Stomach (tissue), 9 donors: ENCODE measurements around the gene EMCN. TPM values are rescaled to one million over a fixed set of nuclear protein-coding genes. Genes with fewer than 3 reads are reported as not detected.
"Not testable (repeated sequence)": the region's sequence is repeated elsewhere in the genome, so short reads cannot be mapped to it uniquely, and the experiment has no call there.

Experiments used
- DNase-seq, 2 donors: peaks; one replicate each; pipeline versions ENCODE4 v3.0.0 to v3.0.0-alpha.2; 2013 to 2019
- H3K27ac ChIP-seq, 5 donors: fragments of 200-600 bp in 4 of 5; sonication (generic) in 4 of 5; one replicate each; pipeline ENCODE4 v1.5.1; 2013 to 2019; ENCODE audit warnings: mild to moderate bottlenecking in 1 of 5, moderate library complexity in 1 of 5
- H3K27me3 ChIP-seq, 3 donors: fragments of 200-600 bp; sonication (generic); one replicate each; pipeline ENCODE4 v1.5.1; 2017 to 2019; ENCODE audit warnings: mixed run types in 1 of 3
- H3K36me3 ChIP-seq, 4 donors: fragments of 200-600 bp; sonication (generic); 1 replicate in 3 of 4; 2 replicates in 1 of 4; pipeline ENCODE4 v1.5.1; 2016 to 2019
- H3K4me1 ChIP-seq, 4 donors: fragments of 200-600 bp; sonication (generic); one replicate each; pipeline ENCODE4 v1.5.1; 2016 to 2019
- H3K4me3 ChIP-seq, 4 donors: fragments of 200-600 bp; sonication (generic) in 3 of 4; one replicate each; pipeline ENCODE4 v1.5.1; 2016 to 2019; ENCODE audit warnings: mild to moderate bottlenecking in 1 of 4
- H3K9me3 ChIP-seq, 4 donors: fragments of 200-600 bp; sonication (generic); one replicate each; pipeline ENCODE4 v1.5.1; 2016 to 2019
- CTCF ChIP-seq, 7 experiments: fragments of 450-650 bp in 4 of 7; fragments of 200-600 bp in 3 of 7; sonication (generic) in 3 of 7; IDR thresholded peaks; one replicate each; pipeline ENCODE4 v1.5.1; 2016 to 2019; ENCODE audit warnings: antibody characterized with exemption in 7 of 7, control low read depth in 2 of 7, mild to moderate bottlenecking in 1 of 7
- EP300 ChIP-seq: sonication (generic); formaldehyde crosslinking; IDR thresholded peaks from one replicate; pipeline ENCODE4 v1.6.1; 2017; ENCODE audit warnings: antibody characterized with exemption
- POLR2A ChIP-seq, 4 donors: fragments of 450-650 bp; IDR thresholded peaks; one replicate each; pipeline ENCODE4 v1.6.1; 2016; ENCODE audit warnings: antibody characterized with exemption in 4 of 4, control low read depth in 2 of 4, mild to moderate bottlenecking in 1 of 4, moderate library complexity in 1 of 4
- POLR2AphosphoS5 ChIP-seq, 3 donors: sonication (generic); formaldehyde crosslinking; IDR thresholded peaks; one replicate each; pipeline ENCODE4 v1.6.1; 2016; ENCODE audit warnings: antibody characterized with exemption in 3 of 3
- WGBS, 5 donors: extraction: QIAGEN DNeasy Blood & Tissue Kit in 3 of 5; methylation state at CpG; one replicate each; pipeline versions ENCODE4 v1.1.5 to v1.1.7; 2013 to 2018; 5-methylcytosine and 5-hydroxymethylcytosine counted together
- intact Hi-C: fragments of 100-400 bp; cut with DNase I; formaldehyde crosslinking; loops from one replicate; pipeline ENCODE4 v1.15.1; 2023; ENCODE audit warnings: low total_unique reads
- polyA plus RNA-seq, 3 donors: library from polyadenylated mRNA; stranded (reverse); fragments of 200-250 nt; gene quantifications; one replicate each; pipeline ENCODE4 v1.2.3, GENCODE V29; 2013
- total RNA-seq, 5 donors: library from RNA; depleted of rRNA; stranded (reverse); fragments of >200 nt; gene quantifications; one replicate each; pipeline versions ENCODE4 v1.1.0 to v1.2.3, GENCODE V29; 2014 to 2016
- donor health status: healthy with polysubstance abuse.
- donor health status: Bipolar disorder and iron deficiency.
- donor health status: healthy.

EMCN gene
- total and polyA plus RNA-seq, 8 donors, result 0.29 to 16.2 (median 3.2) TPM; not detected in 2

- intact Hi-C loops, result no loop called here
- no peak overlapping the region for H3K4me3 ChIP-seq
Observed at GRCh38 chr4:100386270-100386669, 131.6 kb downstream of the EMCN start.

GRCh38 chr4:100380401-100380800 lies 137.4 kb downstream of the EMCN start:
- 92 to 100% (median 95%) methylated on average over 1 of the region's 1 CpG for WGBS, 5 donors
- H3K36me3 ChIP-seq, H3K4me3 ChIP-seq, DNase-seq, H3K27ac ChIP-seq, H3K4me1 ChIP-seq, intact Hi-C loops, H3K27me3 ChIP-seq, H3K9me3 ChIP-seq: not testable (repeated sequence)

More at GRCh38 chr4:100386270-100386669, 131.6 kb downstream of the EMCN start:
- no peaks in the 10 kb centered on the region for H3K4me1 ChIP-seq
- DNase-seq, result no peak
- no peaks in the 10 kb centered on the region for H3K27me3 ChIP-seq
- H3K36me3 ChIP-seq, result no peaks in the 10 kb centered on the region
- no peaks in the 10 kb centered on the region for H3K9me3 ChIP-seq
- H3K27ac ChIP-seq, result no peak overlapping the region
- no peak for TF ChIP-seq CTCF (IDR thresholded peaks at IDR 0.05)
- TF ChIP-seq POLR2AphosphoS5 (IDR thresholded peaks at IDR 0.05), result no peak
- TF ChIP-seq EP300, result no peak
- TF ChIP-seq POLR2A (IDR thresholded peaks at IDR 0.05), result no peak
- WGBS, 5 donors, result 41 to 75% (median 59%) methylated on average over 1 of the region's 1 CpG

DNA sequence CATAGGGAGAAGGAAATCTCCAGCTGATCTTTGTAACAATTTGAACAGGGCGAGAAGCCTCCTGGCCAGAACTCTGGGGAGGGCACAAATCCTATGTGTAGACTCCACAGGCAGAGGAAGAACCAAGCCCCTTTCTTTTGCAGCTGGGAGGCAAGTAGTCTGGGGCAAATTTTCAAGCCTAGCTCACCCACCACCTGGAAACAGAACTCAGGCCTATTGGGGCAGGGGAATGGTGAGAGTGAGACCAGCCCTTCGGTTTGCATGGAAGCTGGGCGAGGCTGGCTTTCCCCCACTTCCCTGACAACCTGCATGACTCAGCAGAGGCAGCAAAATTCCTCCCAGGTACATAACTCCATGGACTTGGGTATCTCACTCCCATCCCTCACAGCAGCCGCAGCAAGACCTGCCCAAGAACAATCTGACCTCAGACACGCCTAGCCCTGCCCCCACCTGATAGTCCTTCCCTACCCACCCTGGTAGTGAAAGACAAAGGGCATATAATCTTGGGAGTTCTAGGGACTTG lies 138.2 kb downstream of the EMCN start:
- Histone ChIP-seq H3K27me3 (peaks cover 0 to 4% (median 0%) of the 10 kb centered on the region in 3 donors), H3K4me1 (no peaks in the 10 kb centered on the region), H3K9me3 (no peaks in the 10 kb centered on the region), H3K4me3 (no peak overlapping the region), H3K36me3 (no peaks in the 10 kb centered on the region), H3K27ac (no peak overlapping the region)
- TF ChIP-seq POLR2AphosphoS5 (IDR thresholded peaks at IDR 0.05), result no peak
- TF ChIP-seq CTCF (IDR thresholded peaks at IDR 0.05), result no peak
- TF ChIP-seq POLR2A (IDR thresholded peaks at IDR 0.05), result no peak
- TF ChIP-seq EP300, result no peak
- peak in 1 of 2 donors; percentile 1 for DNase-seq
- WGBS, 5 donors, result 66 to 83% (median 74%) methylated on average over 5 of the region's 5 CpGs
- intact Hi-C loops, result no loop called here

DNA sequence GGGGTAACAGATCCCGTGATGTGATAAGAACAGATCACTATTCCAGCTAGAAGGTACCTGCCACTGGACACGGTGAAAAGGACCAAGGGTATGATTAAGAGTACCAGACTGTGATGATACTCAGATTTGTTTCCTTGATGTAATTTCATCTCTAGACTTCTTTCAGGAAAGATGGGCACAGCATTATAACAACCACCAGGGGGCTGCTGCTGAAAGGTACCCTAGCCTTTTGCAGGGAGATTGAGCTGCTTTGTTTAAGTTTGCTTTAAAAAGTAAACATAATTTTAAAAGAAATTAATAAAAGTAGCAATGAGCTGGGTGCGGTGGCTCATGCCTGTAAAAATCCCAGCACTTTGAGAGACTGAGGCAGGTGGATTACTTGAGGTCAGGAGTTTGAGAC lies 145.4 kb downstream of the EMCN start:
- H3K9me3 ChIP-seq, result no peaks in the 10 kb centered on the region
- no peak overlapping the region for H3K4me3 ChIP-seq
- WGBS, 5 donors, result 63 to 84% (median 67%) methylated on average over 3 of the region's 3 CpGs
- intact Hi-C loops, result no loop called here
- no peak for DNase-seq
- TF ChIP-seq CTCF (IDR thresholded peaks at IDR 0.05), result peak in 2 of 7 experiments; percentile 10 to 14
- no peak for TF ChIP-seq POLR2A (IDR thresholded peaks at IDR 0.05)
- TF ChIP-seq POLR2AphosphoS5 (IDR thresholded peaks at IDR 0.05), result no peak
- no peak for TF ChIP-seq EP300
- no peak overlapping the region for H3K27ac ChIP-seq
- no peaks in the 10 kb centered on the region for H3K4me1 ChIP-seq
- no peaks in the 10 kb centered on the region for H3K27me3 ChIP-seq
- no peaks in the 10 kb centered on the region for H3K36me3 ChIP-seq

DNA sequence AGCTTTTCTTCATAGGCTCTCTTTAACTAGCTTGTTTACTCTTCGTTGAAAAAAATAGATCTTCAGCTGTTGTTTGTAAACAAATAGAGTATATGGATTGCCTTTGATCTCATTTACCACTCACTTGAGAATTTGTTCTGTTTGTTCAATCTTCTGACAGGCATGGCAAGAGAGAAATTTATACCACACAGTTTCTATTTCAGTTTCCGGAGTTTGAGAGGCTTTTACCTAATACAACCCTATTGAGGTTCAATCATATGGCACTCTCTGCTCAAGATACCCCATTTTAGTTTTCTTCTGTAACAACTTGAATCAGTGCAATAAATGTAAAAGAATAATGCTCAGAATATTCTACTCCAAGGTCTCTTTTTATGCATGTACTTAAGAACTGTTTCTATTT lies 148.0 kb downstream of the EMCN start:
- H3K4me3 ChIP-seq, result no peak overlapping the region
- H3K27ac ChIP-seq, result no peak overlapping the region
- H3K4me1 ChIP-seq, result no peaks in the 10 kb centered on the region
- TF ChIP-seq POLR2AphosphoS5 (IDR thresholded peaks at IDR 0.05) (no peak), POLR2A (IDR thresholded peaks at IDR 0.05) (no peak), EP300 (no peak), CTCF (IDR thresholded peaks at IDR 0.05) (no peak)
- no peaks in the 10 kb centered on the region for H3K9me3 ChIP-seq
- no peaks in the 10 kb centered on the region for H3K36me3 ChIP-seq
- 72 to 79% (median 77%) methylated on average over 2 of the region's 2 CpGs for WGBS, 5 donors
- intact Hi-C loops, result no loop called here
- no peak for DNase-seq
- H3K27me3 ChIP-seq, result no peaks in the 10 kb centered on the region
